Upper lobe of left lung (tissue), 6 donors: ENCODE data around the gene DHRS4L2. TPM values are rescaled to one million over a fixed set of nuclear protein-coding genes. Genes with fewer than 3 reads are reported as not detected.
"Not testable (repeated sequence)": the region's sequence is repeated elsewhere in the genome, so short reads cannot be mapped to it uniquely, and the experiment has no call there.

Source experiments
- ATAC-seq, 2 donors: fragments of 200-7000 bp; cut with Tn5 transposase; one replicate each; pipeline ENCODE4 v1.9.1; 2022; ENCODE audit warnings: mild to moderate bottlenecking in 2 of 2, moderate library complexity in 2 of 2; ENCODE audit not compliant: low FRiP score in 2 of 2
- DNase-seq, 2 donors: peaks; one replicate each; pipeline ENCODE4 v3.0.0-alpha.2; 2019 to 2020
- H3K27ac ChIP-seq, 4 donors: fragments of 200-600 bp; sonication (generic); one replicate each; pipeline ENCODE4 v1.5.1; 2016 to 2019
- H3K27me3 ChIP-seq, 4 donors: fragments of 200-600 bp; sonication (generic); one replicate each; pipeline ENCODE4 v1.5.1; 2017 to 2019
- H3K36me3 ChIP-seq, 4 donors: fragments of 200-600 bp; sonication (generic); one replicate each; pipeline ENCODE4 v1.5.1; 2016 to 2019
- H3K4me1 ChIP-seq, 4 donors: fragments of 200-600 bp; sonication (generic); one replicate each; pipeline ENCODE4 v1.5.1; 2018 to 2019
- H3K4me3 ChIP-seq, 4 donors: fragments of 200-600 bp; sonication (generic); one replicate each; pipeline ENCODE4 v1.5.1; 2017 to 2019; ENCODE audit warnings: mild to moderate bottlenecking in 2 of 4, moderate library complexity in 1 of 4
- H3K9me3 ChIP-seq, 4 donors: fragments of 200-600 bp; sonication (generic); one replicate each; pipeline ENCODE4 v1.5.1; 2018 to 2019
- POLR2A ChIP-seq, 4 donors: fragments of 450-650 bp; IDR thresholded peaks; one replicate each; pipeline ENCODE4 v1.5.1; 2016 to 2017; ENCODE audit warnings: antibody characterized with exemption in 4 of 4, mild to moderate bottlenecking in 2 of 4
- WGBS, 2 donors: methylation state at CpG; one replicate each; pipeline ENCODE4 v1.1.5; 2017 to 2018; 5-methylcytosine and 5-hydroxymethylcytosine counted together
- total RNA-seq, 6 donors: library from RNA; depleted of rRNA in 4 of 6; stranded (reverse); fragments of >200 nt in 4 of 6; gene quantifications; one replicate each; pipeline versions ENCODE4 v1.1.0 to v1.2.1, GENCODE V29; 2016 to 2021
- TF ChIP-seq, protein P1 (sequence below), 6 experiments: fragments of 450-650 bp in 4 of 6; fragments of 200-600 bp in 2 of 6; sonication (generic) in 2 of 6; IDR thresholded peaks; one replicate each; pipeline ENCODE4 v1.5.1; 2016 to 2019; ENCODE audit warnings: antibody characterized with exemption in 6 of 6
- donor health status: DM: no; HTN: no; CAD: no; lungs with moderate emphysema.
- donor health status: DM: no; HTN: yes; CAD: no; lungs with severe emphysema.

Gene DHRS4L2
- total RNA-seq, 6 donors from 2014 or later = 13.2 to 27.4 (median 18.2) TPM

DNA sequence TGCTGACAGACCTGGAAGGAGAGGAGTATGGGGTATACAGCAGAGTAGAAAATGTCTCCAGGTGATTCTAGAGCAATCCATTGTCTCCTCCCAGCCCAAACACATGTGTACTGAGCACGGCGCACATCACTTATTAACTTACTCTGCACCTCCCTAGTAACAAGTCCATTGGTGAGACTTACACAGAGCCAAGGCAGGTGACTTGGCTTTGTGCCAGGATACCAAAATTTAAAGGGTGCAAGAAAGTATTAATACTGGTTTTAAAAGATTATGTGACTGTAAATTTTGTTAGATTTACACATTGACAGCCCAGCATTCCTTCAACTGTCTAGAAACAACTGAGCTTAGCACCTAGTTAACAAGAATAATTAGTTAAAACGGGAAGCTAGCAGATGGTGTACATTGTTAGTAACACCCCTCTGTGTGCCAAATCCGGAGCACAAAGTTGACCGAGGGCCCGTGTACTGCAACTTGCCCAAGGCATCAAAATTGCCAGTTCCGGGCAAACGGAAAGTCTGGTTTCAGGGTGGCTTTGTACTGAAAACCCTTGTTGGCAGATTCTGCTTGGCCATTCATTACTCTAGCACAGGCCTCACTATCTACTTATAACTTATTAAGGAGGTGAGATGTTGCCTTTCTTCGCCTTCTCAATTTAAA lies 30.7 kb upstream of the DHRS4L2 start:
- H3K4me3 ChIP-seq, H3K9me3 ChIP-seq, ATAC-seq, H3K27me3 ChIP-seq, H3K27ac ChIP-seq, DNase-seq: not testable (repeated sequence)
- Histone ChIP-seq H3K4me1 (peaks cover 9 to 14% (median 11%) of the 10 kb centered on the region in 4 donors), H3K36me3 (peaks cover 0 to 13% (median 0%) of the 10 kb centered on the region in 4 donors)
- WGBS, 2 donors = 87 to 90% methylated on average over 9 of the region's 9 CpGs

DNA sequence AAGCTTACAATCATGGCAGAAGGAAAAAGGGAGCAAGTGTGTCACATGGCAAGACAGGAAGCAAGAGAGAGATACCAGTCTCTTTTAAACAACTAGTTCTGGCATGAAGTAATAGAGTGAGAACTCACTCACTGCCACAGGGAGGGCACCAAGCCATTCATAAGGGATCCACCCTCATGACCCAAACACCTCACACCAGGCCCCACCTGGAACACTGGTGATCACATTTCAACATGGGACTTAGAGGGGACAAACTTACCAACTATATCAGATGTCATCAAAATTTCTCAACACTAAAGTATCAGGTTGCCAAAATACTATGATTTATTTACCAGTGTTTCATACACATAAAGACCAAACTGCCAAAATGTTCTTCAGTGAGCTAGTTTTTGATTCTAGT lies 27.8 kb upstream of the DHRS4L2 start:
- not testable (repeated sequence) for ATAC-seq, H3K36me3 ChIP-seq, DNase-seq, H3K27ac ChIP-seq, H3K4me3 ChIP-seq, H3K27me3 ChIP-seq, H3K9me3 ChIP-seq, H3K4me1 ChIP-seq

DNA sequence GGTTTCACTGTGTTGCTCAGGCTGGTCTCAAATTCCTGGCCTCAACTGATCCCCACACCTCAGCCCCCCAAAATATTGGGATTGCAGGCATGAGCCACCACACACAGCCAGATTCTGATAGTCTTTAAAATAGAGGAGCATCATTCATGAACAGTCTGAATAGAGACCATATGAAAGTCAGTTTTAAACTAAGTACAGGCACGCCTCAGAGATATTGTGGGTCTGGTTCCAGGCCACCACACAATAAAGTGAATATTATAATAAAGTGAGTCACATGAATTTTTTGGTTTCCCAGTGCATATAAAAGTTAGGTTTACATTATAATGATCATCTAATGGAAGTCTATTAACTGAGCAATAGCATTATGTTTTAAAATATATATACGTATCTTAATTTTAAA lies 27.0 kb upstream of the DHRS4L2 start:
- not testable (repeated sequence) for ATAC-seq, H3K9me3 ChIP-seq, H3K4me1 ChIP-seq, H3K27me3 ChIP-seq, H3K4me3 ChIP-seq, DNase-seq, H3K36me3 ChIP-seq, H3K27ac ChIP-seq
- 80% methylated on average over 1 of the region's 2 CpGs; no CpG with 5 or more reads in 1 of the 2 donors for WGBS, 2 donors

DNA sequence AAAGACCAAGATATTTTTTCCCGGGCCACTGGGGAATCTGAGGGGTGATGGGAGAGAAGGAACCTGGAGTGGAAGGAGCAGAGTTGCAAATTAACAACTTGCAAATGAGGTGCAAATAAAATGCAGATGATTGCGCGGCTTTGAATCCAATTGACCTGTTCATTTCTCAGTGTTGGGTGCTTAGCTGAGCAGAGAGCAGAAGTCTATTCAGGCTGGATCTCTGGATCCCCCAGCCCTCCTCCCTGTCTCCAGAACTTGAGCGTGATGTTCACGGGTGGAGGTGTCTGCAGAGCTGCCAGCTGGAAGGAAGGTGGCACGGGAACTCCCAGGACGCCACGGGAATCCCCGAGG lies 19.6 kb upstream of the DHRS4L2 start:
- 86 to 100% methylated on average over 1 of the region's 9 CpGs for WGBS, 2 donors
- H3K36me3 ChIP-seq, H3K4me1 ChIP-seq, H3K27ac ChIP-seq, DNase-seq, H3K27me3 ChIP-seq, H3K9me3 ChIP-seq: not testable (repeated sequence)
- peak in 1 of 2 donors; percentile 12 for ATAC-seq
- H3K4me3 ChIP-seq = peak overlapping the region in 2 of 4 donors; percentile 43 to 55

DNA sequence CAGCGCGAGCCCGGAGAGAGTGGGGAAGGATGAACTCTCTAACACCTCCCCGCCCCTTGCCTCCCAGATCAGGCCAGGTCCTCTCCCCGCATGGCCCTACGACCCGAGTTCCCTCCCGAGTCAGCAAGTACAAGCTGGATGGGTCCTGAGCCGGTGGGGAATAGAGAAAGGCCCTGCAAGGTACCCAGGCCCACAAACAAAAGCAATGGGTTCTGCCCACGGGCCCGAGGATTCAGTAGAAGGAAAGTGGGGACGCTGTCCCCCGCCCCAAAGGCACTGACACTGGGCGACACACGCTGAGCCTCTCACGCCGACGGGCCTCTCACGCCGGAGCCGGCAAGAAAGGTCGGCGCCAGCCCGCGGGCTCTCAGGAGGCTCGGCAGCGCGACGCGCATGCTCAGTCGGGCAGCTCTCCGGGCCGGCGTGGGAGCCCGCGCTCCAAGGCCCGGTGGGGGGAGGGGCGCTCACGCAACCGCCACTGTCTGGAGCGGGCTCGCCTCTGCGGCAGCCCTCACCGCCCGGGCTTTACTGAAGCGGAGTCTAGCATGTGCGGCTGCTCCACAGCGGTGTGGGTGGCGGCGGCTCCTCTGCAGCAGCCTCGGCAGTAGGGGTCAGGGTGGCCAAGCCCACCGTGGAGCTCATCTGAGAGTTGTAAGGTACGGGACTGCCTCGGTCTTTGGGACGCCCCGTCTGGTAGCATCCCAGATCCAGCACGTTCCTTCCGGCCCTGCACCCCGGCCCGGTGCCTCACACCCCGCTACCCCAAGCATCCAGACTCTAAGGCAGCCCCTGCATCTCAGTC lies 19.0 kb upstream of the DHRS4L2 start:
- peak; percentile 35 to 90 for DNase-seq
- WGBS, 2 donors = 0% methylated on average over 5 of the region's 61 CpGs; no CpG with 5 or more reads in 1 of the 2 donors
- H3K27me3 ChIP-seq, H3K9me3 ChIP-seq, H3K36me3 ChIP-seq, H3K4me1 ChIP-seq: not testable (repeated sequence)
- H3K4me3 ChIP-seq = peak overlapping the region; percentile 21 to 55 (median 46)
- peak overlapping the region in 2 of 4 donors; percentile 30 to 57 for H3K27ac ChIP-seq
- ATAC-seq = peak; percentile 86 to 93

DNA sequence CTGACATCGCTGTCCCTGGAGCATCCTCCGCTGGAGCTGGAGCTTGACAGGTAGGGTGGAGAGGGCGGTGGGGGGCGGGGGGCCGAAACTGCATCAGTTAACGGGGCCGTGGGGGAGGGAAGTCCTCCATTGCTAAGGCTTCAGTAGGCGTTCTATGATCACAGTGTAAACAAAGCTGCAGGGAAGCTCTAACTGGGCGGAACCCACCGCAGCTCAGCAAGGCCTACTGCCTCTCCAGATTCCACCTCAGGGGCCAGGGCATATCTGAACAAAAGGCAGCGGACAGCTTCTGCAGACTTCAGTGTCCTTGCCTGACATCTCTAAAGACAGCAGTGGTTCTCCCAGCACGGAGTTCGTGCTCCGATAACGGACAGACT lies 18.5 kb upstream of the DHRS4L2 start:
- H3K4me1 ChIP-seq, H3K27me3 ChIP-seq, H3K36me3 ChIP-seq, H3K27ac ChIP-seq, DNase-seq, H3K9me3 ChIP-seq, ATAC-seq: not testable (repeated sequence)
- 60 to 77% methylated on average over 2 to 11 of the region's 15 CpGs for WGBS, 2 donors
- peak overlapping the region in 2 of 4 donors; percentile 43 to 49 for H3K4me3 ChIP-seq

DNA sequence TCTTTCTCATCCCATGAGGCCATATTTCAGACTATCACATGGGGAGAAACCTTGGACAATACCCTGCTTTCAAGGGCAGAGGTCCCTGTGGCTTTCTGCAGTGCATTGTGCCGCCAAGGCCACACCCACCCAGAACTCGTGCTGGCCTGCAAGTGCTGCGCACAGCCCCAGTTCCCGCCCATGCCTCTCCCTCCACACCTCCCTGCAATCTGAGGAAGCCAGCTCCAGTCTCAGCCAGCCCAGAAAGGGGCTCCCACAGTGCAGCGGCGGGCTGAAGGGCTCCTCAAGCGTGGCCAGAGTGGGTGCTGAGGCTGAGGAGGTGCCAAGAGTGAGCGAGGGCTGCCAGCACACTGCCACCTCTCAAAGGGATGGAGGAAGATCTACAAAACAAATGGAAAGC lies 15.6 kb upstream of the DHRS4L2 start:
- 80 to 89% methylated on average over 7 to 8 of the region's 8 CpGs for WGBS, 2 donors
- not testable (repeated sequence) for H3K27me3 ChIP-seq, H3K9me3 ChIP-seq, H3K36me3 ChIP-seq, H3K27ac ChIP-seq, H3K4me3 ChIP-seq, H3K4me1 ChIP-seq
- peak in 1 of 4 donors; percentile 14 for TF ChIP-seq POLR2A (IDR thresholded peaks at IDR 0.05)
- peak in 1 of 2 donors; percentile 49 for ATAC-seq
- peak in 1 of 2 donors; percentile 64 for DNase-seq

DNA sequence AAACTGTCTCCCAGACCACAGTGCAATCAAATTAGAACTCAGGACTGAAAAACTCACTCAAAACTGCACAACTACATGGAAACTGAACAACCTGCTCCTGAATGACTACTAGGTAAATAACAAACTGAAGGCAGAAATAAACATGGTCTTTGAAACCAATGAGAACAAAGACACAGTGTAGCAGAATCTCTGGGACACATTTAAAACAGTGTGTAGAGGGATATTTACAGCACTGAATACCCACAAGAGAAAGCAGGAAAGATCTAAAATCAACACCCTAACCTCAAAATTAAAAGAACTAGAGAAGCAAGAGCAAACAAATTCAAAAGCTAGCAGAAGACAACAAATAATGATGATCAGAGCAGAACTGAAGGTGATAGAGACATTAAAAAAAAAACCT lies 14.7 kb upstream of the DHRS4L2 start:
- not testable (repeated sequence) for ATAC-seq, H3K27me3 ChIP-seq, H3K4me3 ChIP-seq, H3K36me3 ChIP-seq, H3K9me3 ChIP-seq, H3K4me1 ChIP-seq, DNase-seq, H3K27ac ChIP-seq

DNA sequence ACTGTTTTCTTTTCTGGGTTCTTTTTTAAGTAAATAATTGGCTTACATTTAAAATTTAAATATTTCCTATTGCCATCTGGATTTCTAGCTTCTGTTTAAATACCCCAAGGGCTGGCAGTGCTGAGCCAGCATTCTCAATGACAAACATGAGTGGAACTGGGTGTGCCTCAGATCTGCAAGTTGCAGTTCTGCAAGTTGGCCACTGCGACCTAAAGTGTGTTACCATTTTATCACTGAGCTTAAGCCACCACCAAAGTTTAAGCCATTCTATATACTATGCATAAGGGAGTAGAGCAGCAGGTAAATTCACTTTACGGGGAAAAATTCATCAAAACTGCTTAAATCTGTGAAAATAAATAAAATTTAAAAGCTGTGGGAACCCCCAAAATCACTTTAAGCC lies 11.5 kb upstream of the DHRS4L2 start:
- H3K36me3 ChIP-seq, H3K4me1 ChIP-seq, DNase-seq, H3K9me3 ChIP-seq, H3K4me3 ChIP-seq, H3K27ac ChIP-seq, H3K27me3 ChIP-seq: not testable (repeated sequence)
- peak in 1 of 2 donors; percentile 75 for ATAC-seq
- 64 to 66% methylated on average over 2 of the region's 2 CpGs for WGBS, 2 donors
- TF ChIP-seq, protein P1, sequence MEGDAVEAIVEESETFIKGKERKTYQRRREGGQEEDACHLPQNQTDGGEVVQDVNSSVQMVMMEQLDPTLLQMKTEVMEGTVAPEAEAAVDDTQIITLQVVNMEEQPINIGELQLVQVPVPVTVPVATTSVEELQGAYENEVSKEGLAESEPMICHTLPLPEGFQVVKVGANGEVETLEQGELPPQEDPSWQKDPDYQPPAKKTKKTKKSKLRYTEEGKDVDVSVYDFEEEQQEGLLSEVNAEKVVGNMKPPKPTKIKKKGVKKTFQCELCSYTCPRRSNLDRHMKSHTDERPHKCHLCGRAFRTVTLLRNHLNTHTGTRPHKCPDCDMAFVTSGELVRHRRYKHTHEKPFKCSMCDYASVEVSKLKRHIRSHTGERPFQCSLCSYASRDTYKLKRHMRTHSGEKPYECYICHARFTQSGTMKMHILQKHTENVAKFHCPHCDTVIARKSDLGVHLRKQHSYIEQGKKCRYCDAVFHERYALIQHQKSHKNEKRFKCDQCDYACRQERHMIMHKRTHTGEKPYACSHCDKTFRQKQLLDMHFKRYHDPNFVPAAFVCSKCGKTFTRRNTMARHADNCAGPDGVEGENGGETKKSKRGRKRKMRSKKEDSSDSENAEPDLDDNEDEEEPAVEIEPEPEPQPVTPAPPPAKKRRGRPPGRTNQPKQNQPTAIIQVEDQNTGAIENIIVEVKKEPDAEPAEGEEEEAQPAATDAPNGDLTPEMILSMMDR (IDR thresholded peaks at IDR 0.05) = peak in 2 of 6 experiments; percentile 24 to 35

DNA sequence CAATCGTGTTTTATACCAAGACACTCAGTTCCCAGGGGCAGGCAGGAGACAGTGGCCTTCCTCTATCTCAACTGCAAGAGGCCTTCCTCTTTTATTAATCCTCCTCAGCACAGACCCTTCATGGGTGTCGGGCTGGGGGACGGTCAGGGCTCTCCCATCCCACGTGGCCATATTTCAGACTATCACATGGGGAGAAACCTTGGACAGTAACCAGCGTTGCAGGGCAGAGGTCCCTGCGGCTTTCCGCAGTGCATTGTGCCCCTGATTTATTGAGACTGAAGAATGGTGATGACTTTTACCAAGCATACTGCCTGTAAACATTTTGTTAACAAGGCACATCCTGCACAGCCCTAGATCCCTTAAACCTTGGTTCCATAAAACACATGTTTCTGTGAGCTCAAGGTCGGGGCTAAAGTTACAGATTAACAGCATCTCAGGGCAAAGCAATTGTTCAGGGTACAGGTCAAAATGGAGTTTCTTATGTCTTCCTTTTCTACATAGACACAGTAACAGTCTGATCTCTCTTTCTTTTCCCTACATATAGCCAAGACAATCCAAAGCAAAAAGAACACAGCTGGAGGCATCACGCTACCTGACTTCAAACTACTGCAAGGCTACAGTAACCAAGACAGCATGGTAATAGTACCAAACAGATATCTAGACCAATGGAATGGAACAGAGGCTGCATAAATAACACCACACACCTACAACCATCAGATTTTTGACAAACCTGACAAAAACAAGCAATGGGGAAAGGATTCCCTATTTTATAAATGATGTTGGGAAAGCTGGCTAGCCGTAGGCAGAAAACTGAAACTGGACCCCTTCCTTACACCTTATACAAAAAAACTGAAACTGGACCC lies 6.5 kb upstream of the DHRS4L2 start:
- not testable (repeated sequence) for H3K4me3 ChIP-seq, H3K27ac ChIP-seq, H3K36me3 ChIP-seq, H3K9me3 ChIP-seq, DNase-seq, H3K4me1 ChIP-seq, ATAC-seq, H3K27me3 ChIP-seq
- 85 to 87% methylated on average over 10 of the region's 10 CpGs for WGBS, 2 donors
